Endothelial cell of umbilical vein (primary cell): Measurements from ENCODE around the gene CBX5. TPM values are rescaled to one million over a fixed set of nuclear protein-coding genes. Genes with fewer than 3 reads are reported as not detected.
A peak's percentile ranks its signal among the peaks of the same experiment; 100 is the strongest.

ENCODE experiments used
- BruUV-seq: library from RNA; stranded (reverse); fragments of 400-500 nt; replicated peaks from 2 replicates; lab custom pipeline; 2021; lab: Mats Ljungman, UMichigan
- CTCF ChIA-PET: fragments of 300-600, 350-600 bp; sonication (Branson Sonifier 250); formaldehyde crosslinking; loops from one replicate; lab custom pipeline; 2021; ENCODE audit warnings: antibody characterized with exemption, inconsistent platforms; lab: Charles Lee
- POLR2A ChIA-PET: fragments of 300-600, 350-600 bp; sonication (Branson Sonifier 250); formaldehyde crosslinking; loops from one replicate; lab custom pipeline; 2021; ENCODE audit warnings: antibody characterized with exemption, inconsistent platforms; lab: Charles Lee
- DNase-seq: peaks from one replicate; pipeline ENCODE4 v3.0.0-alpha.2; 2011; ENCODE audit warnings: low read depth, low spot score
- FAIRE-seq: peaks from 2 replicates; lab custom pipeline; 2011; peaks lifted over from hg19 to GRCh38; lab: Jason Lieb, UNC
- H2AFZ ChIP-seq: 2 replicates; pipeline ENCODE4 v1.6.0; 2012; ENCODE audit warnings: low read depth, low read length, control low read depth, inconsistent platforms
- H3K27ac ChIP-seq: 2 replicates; pipeline ENCODE4 v1.5.1; 2011; ENCODE audit warnings: low read depth, mild to moderate bottlenecking, control low read depth, low read length, moderate library complexity; ENCODE audit not compliant: insufficient read depth
- H3K27me3 ChIP-seq, 2 experiments: 2 replicates each; pipeline versions ENCODE4 v1.6.0 to v1.6.1; 2011; ENCODE audit warnings: low read length in 2 of 2, mixed read lengths in 1 of 2; ENCODE audit not compliant: control insufficient read depth in 2 of 2, insufficient read depth in 2 of 2
- H3K36me3 ChIP-seq, 2 experiments: 2 replicates in 1 of 2; 3 replicates in 1 of 2; pipeline ENCODE4 v1.5.1; 2011; ENCODE audit warnings: low read length in 2 of 2, mild to moderate bottlenecking in 1 of 2, moderate library complexity in 1 of 2; ENCODE audit not compliant: control insufficient read depth in 2 of 2, insufficient read depth in 2 of 2; ENCODE audit errors: extremely low read depth in 1 of 2
- H3K4me1 ChIP-seq: 3 replicates; pipeline ENCODE4 v1.5.1; 2011; ENCODE audit warnings: mild to moderate bottlenecking, low read length; ENCODE audit not compliant: control insufficient read depth, insufficient read depth; ENCODE audit errors: extremely low read depth
- H3K4me2 ChIP-seq: 2 replicates; pipeline ENCODE4 v1.6.1; 2011; ENCODE audit warnings: low read length, control low read depth, mixed read lengths; ENCODE audit not compliant: insufficient read depth
- H3K4me3 ChIP-seq, 3 experiments: fragments of 200-600 bp in 1 of 3; sonication (generic), shearing (Covaris generic) in 1 of 3; replicated peaks in 1 of 3; 2 replicates each; pipeline ENCODE4 v1.5.1; 2011 to 2016; ENCODE audit warnings: control low read depth in 3 of 3, low read length in 3 of 3, mild to moderate bottlenecking in 2 of 3, inconsistent platforms in 1 of 3, low read depth in 1 of 3, moderate library complexity in 1 of 3; ENCODE audit not compliant: insufficient read depth in 1 of 3
- H3K79me2 ChIP-seq: 2 replicates; pipeline ENCODE4 v1.6.0; 2012; ENCODE audit warnings: low read length, inconsistent platforms; ENCODE audit not compliant: control insufficient read depth, insufficient read depth
- H3K9ac ChIP-seq: replicated peaks from 2 replicates; pipeline ENCODE3; 2011; ENCODE audit warnings: low read length, control low read depth; ENCODE audit not compliant: insufficient read depth; ENCODE audit errors: extremely low read depth
- H3K9me1 ChIP-seq: replicated peaks from 3 replicates; pipeline ENCODE4 v1.6.0; 2011; ENCODE audit warnings: mild to moderate bottlenecking, low read length; ENCODE audit not compliant: control insufficient read depth, insufficient read depth; ENCODE audit errors: extremely low read depth
- H3K9me3 ChIP-seq: replicated peaks from 2 replicates; pipeline ENCODE4 v1.5.1; 2012; ENCODE audit warnings: low read length, inconsistent platforms; ENCODE audit not compliant: control insufficient read depth, insufficient read depth
- H4K20me1 ChIP-seq: replicated peaks from 2 replicates; pipeline ENCODE3; 2011; ENCODE audit warnings: mild to moderate bottlenecking, low read length; ENCODE audit not compliant: control insufficient read depth, insufficient read depth; ENCODE audit errors: extremely low read depth
- CTCF ChIP-seq, 2 donors: IDR thresholded peaks; 1 replicate in 1 of 2; 2 replicates in 1 of 2; pipeline ENCODE4 v1.5.1; 2011; ENCODE audit warnings: low read length in 2 of 2, mild to moderate bottlenecking in 2 of 2, moderate library complexity in 2 of 2, control low read depth in 1 of 2, inconsistent platforms in 1 of 2, low read depth in 1 of 2; ENCODE audit not compliant: insufficient read depth in 1 of 2; ENCODE audit errors: extremely low read depth in 1 of 2
- EZH2 ChIP-seq: IDR thresholded peaks from 2 replicates; pipeline ENCODE4 v1.6.1; 2012; ENCODE audit warnings: borderline replicate concordance, low read depth, mild to moderate bottlenecking, moderate library complexity, low read length, inconsistent platforms; ENCODE audit not compliant: severe bottlenecking
- GATA2 ChIP-seq: IDR thresholded peaks from 2 replicates; pipeline ENCODE4 v1.7.0; 2011; ENCODE audit warnings: low read depth, mild to moderate bottlenecking, moderate library complexity, mixed read lengths, low read length; ENCODE audit not compliant: insufficient read length, insufficient read depth
- JUN ChIP-seq: IDR thresholded peaks from 2 replicates; pipeline ENCODE4 v1.6.1; 2011; ENCODE audit warnings: borderline replicate concordance, low read depth; ENCODE audit not compliant: insufficient read length, insufficient read depth
- MAX ChIP-seq: IDR thresholded peaks from 2 replicates; pipeline ENCODE4 v1.6.1; 2011; ENCODE audit not compliant: insufficient read depth, insufficient read length
- POLR2A ChIP-seq: IDR thresholded peaks from 2 replicates; pipeline ENCODE4 v1.6.1; 2012; ENCODE audit warnings: low read depth, mild to moderate bottlenecking, control low read depth, low read length
- POLR2AphosphoS5 ChIP-seq: IDR thresholded peaks from 2 replicates; pipeline ENCODE4 v1.6.1; 2012; ENCODE audit warnings: low read depth, mild to moderate bottlenecking, control low read depth, low read length, moderate library complexity; ENCODE audit not compliant: insufficient read depth
- dilution Hi-C: fragments of 300-500 bp; cut with MboI; formaldehyde crosslinking; loops from one replicate; pipeline ENCODE4 v1.15.0; 2019; ENCODE audit warnings: low sequenced_read_pairs; ENCODE audit not compliant: extremely low pct_ligation_motif_present
- intact Hi-C: fragments of 100-400 bp; cut with micrococcal nuclease; formaldehyde crosslinking; loops from one replicate; pipeline ENCODE4 v1.10.0; 2022
- polyA plus RNA-seq, 4 experiments: library from polyadenylated mRNA; depleted of rRNA in 3 of 4; stranded (reverse) in 3 of 4; unstranded in 1 of 4; fragments of >200 nt; gene quantifications; 2 replicates each; pipeline versions ENCODE4 v1.2.1 to v1.2.3, GENCODE V29; 2011 to 2012; ENCODE audit warnings: missing spikeins in 1 of 4
- total RNA-seq: library from RNA; stranded (reverse); gene quantifications from 2 replicates; pipeline ENCODE4 v1.2.3, GENCODE V29; 2021

Gene CBX5
- total and polyA plus RNA-seq, 2 donors (not counting 3 experiments of a cell fraction or from before 2014, with no cell fraction given), result 22.8 to 111 TPM

- peaks cover 28% of the 10 kb centered on the region for H3K79me2 ChIP-seq
- peak; percentile 80 for TF ChIP-seq POLR2AphosphoS5
- TF ChIP-seq MAX, result peak; percentile 91
- TF ChIP-seq EZH2, result no peak
- TF ChIP-seq CTCF (IDR thresholded peaks at IDR 0.05; ENCODE audit: extremely low read depth in 1 of 2, insufficient read depth in 1 of 2, low read depth in 1 of 2, low read length in 2 of 2), result peak; percentile 72 to 80
- no peak for TF ChIP-seq GATA2
- TF ChIP-seq JUN, result no peak
- TF ChIP-seq POLR2A, result peak; percentile 91
- peak within 1 kb of the TSS; percentile 73 for H3K27ac ChIP-seq
- BruUV-seq, result no TSS peak
- DNase-seq (peak; percentile 100), FAIRE-seq (peak; percentile 100)
- H3K4me1 ChIP-seq, result peaks cover 20% of the 10 kb centered on the region
- POLR2A ChIA-PET, result interaction anchor here (0.6 to 1.4 kb wide), 6 partner anchors 9 to 59 kb away, joined by 5 to 15 read pairs (median 5); partner anchors contain the start of genes CBX5 and HNRNPA1
- dilution Hi-C loops (no loop called here), intact Hi-C loops (loop anchor here (1.0 to 2.0 kb wide), 6 partner anchors 34 to 105 kb away; partner anchors contain the start of genes CBX5 and HNRNPA1)
- no peaks in the 10 kb centered on the region for H3K27me3 ChIP-seq
- no peaks in the 10 kb centered on the region for H3K36me3 ChIP-seq
- no peaks in the 10 kb centered on the region for H4K20me1 ChIP-seq
- CTCF ChIA-PET, result interaction anchor here (0.6 to 2.3 kb wide), 39 partner anchors 10 to 1391 kb away, joined by 3 to 41 read pairs (median 7); partner anchors contain the start of genes BLOC1S1, CBX5, HNRNPA1 and NFE2
- no peaks in the 10 kb centered on the region for H3K9me3 ChIP-seq
- H3K9me1 ChIP-seq, result no peaks in the 10 kb centered on the region
- H3K4me3 ChIP-seq, result peak within 1 kb of the TSS; percentile 38 to 85 (median 67)
- peak within 1 kb of the TSS; percentile 95 for H3K4me2 ChIP-seq
- H3K9ac ChIP-seq, result peak within 1 kb of the TSS; percentile 91
- H2AFZ ChIP-seq, result peak within 1 kb of the TSS; percentile 100
Measured at GRCh38 chr12:54324617-54325441, 44.9 kb upstream of the CBX5 start, which contains the start of gene COPZ1. TSS of gene COPZ1 (plus strand) at chr12:54325131. CDS start at chr12:54325164, 33 bp downstream.
